DOHH2 (cell line): Measurements from ENCODE around the gene FKBP1A.

Experiments
- CTCF ChIP-seq: fragments of 200-600 bp; sonication (generic); IDR thresholded peaks from one replicate; pipeline ENCODE4 v1.5.1; 2014; ENCODE audit warnings: antibody characterized with exemption, mild to moderate bottlenecking, low read depth, low read length; ENCODE audit not compliant: poor library complexity, severe bottlenecking
- EZH2phosphoT487 ChIP-seq: fragments of 200-600 bp; sonication (generic); IDR thresholded peaks from 2 replicates; pipeline ENCODE4 v1.6.1; 2017; ENCODE audit warnings: borderline replicate concordance, mild to moderate bottlenecking, antibody characterized with exemption, low read length, moderate library complexity, mixed read lengths

DNA sequence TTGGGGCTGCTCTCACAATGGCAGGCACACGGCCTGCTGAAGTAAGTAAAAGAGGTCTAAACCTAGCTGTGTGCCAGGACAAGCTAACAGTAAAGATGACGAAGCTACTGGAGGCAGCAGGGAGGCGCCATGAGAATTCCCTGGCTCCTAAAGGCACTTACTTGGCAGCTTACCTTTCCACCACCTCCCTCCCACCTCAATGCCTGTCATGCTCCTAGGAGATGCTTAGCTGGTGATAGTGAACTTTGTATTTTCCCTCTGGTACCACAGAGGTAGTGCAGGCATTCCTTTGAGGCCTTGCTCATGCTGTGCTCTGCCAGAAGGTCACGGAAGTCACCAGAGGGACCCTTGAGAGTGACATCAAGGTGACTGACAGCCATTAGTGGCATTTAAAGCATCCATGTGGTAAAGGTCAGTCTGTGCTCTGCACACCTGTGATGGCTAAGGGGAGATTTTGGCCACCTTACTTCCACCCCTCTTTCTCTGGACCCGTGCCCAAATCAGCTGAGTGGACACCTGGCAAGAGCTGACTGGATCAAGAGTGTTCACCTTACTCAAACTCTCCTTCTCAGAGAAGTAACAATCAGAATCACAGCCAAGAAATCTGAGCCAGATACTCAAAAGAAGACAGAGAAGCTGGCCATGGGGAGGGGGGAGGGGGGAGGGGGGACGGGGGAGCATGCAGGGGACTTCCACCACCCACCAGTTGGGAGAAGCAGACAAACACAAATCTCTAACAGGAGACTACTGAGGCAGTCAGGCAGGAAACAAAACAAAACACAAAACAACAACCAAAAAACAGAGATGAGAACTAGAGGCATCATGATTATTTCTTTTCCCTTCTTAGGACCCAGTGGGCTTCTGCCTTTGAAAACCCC is 2.9 kb downstream of the FKBP1A start:
- TF ChIP-seq CTCF: no peak
- no peak for TF ChIP-seq EZH2phosphoT487
